Stimulated activated naive CD8-positive, alpha-beta T cell treated with anti-CD3 and anti-CD28 coated beads, Interleukin-15, amount 100 ng/mL, for 72 hours (primary cell): ENCODE measurements around the gene ALDH1A3.

Experiments used
- ATAC-seq: fragments of 150-1000 bp; cut with Tn5 transposase; 2 replicates; pipeline ENCODE4 v1.10.0; 2021; ENCODE audit warnings: mild to moderate bottlenecking, moderate library complexity
- DNase-seq, 2 donors: peaks; one replicate each; pipeline ENCODE4 v3.0.0; 2021 to 2022
- H3K27ac Mint-ChIP-seq, 2 donors: one replicate each; pipeline ENCODE4 v1.8.0; 2022; ENCODE audit warnings: mild to moderate bottlenecking in 2 of 2, mixed read lengths in 2 of 2, moderate library complexity in 2 of 2
- H3K27me3 Mint-ChIP-seq: one replicate; pipeline ENCODE4 v1.8.0; 2022; ENCODE audit warnings: mixed read lengths
- H3K4me1 Mint-ChIP-seq: one replicate; pipeline ENCODE4 v1.8.0; 2022; ENCODE audit warnings: mild to moderate bottlenecking, mixed read lengths
- H3K4me3 Mint-ChIP-seq, 2 donors: one replicate each; pipeline ENCODE4 v1.8.0; 2022; ENCODE audit warnings: mild to moderate bottlenecking in 2 of 2, mixed read lengths in 2 of 2, moderate library complexity in 1 of 2
- H3K9me3 Mint-ChIP-seq, 2 donors: one replicate each; pipeline ENCODE4 v1.8.0; 2022; ENCODE audit warnings: mixed read lengths in 2 of 2

ALDH1A3 gene

DNA sequence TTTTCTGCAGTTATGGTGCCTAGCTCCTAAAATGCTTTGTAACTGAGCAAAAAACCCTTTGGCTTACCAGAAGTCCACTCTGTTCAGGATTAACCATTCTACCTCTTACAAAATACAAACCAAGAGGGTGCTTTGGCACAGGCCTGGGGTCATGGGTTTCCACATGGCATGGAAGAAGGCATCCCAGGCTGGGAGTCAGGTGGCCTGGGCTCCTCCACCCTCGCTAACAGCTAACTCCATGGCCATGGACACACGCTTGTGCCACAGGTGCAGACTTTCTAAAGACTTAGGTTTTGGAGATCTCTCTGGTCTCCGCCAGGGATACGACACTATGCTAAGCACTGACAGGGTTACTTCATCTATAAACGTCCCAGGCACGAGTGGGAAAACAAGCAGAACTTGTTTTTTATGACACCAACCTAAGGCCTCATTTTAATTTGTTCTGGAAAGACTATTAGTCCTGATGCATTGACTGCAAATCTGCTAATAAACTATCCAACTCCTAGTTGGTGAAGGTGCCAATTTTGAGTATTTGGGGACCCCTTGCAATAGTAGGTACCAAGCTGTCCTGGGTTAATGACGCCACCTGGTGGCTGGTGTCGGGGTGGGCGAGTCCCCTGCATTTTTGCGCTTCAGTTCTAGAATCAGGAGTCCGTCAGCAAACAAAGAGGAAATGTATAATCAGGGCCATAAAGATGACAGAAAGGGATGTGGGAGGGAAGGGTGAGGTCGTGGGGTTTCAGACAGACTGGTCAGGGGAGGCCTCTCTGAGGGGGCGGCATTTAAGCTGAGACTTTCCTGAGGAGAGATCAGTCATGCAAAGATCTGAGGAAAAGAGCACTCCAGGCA, 10.3 kb upstream of the ALDH1A3 start:
- Mint-ChIP-seq H3K27ac (no peak overlapping the region), H3K27me3 (peaks cover 27% of the 10 kb centered on the region), H3K4me1 (no peaks in the 10 kb centered on the region), H3K9me3 (peaks cover 0 to 14% of the 10 kb centered on the region in 2 donors), H3K4me3 (no peak overlapping the region)
- ATAC-seq, result no peak
- DNase-seq, result peak in 1 of 2 donors; percentile 30

DNA sequence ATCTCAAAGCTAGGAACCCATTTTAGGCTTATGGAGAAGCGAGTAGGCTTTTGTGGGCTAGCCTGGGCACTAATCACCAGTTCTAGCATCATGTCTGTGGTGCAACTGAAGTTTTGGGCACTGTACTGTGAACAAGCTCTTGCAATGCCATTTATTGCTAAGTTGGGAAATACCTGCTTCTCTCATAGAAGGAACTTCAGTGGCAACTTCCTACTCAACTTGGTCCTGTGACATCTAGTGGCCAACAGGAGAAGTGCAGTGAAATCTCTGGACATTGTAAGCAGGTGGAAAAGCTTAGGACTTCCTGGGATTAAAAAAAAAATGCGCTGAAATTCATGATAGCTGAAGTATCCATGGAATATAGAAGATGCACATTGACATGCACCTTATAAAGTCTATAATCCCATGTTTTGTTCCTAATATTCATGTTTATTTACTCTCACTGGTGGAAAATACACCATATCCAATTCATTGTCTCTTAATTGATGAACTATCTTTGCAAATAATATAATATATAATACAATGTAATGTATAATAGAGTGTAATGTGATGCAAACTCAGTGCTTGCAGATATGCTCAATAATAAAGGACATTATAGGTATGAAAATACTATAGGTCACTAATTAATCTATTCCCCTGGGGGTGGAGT, 6.5 kb upstream of the ALDH1A3 start:
- Mint-ChIP-seq H3K4me1 (no peaks in the 10 kb centered on the region), H3K4me3 (no peak overlapping the region), H3K27ac (no peak overlapping the region), H3K27me3 (peaks cover 36% of the 10 kb centered on the region), H3K9me3 (peaks cover 0 to 14% of the 10 kb centered on the region in 2 donors)
- ATAC-seq, result peak; percentile 41
- peak; percentile 32 to 41 for DNase-seq

DNA sequence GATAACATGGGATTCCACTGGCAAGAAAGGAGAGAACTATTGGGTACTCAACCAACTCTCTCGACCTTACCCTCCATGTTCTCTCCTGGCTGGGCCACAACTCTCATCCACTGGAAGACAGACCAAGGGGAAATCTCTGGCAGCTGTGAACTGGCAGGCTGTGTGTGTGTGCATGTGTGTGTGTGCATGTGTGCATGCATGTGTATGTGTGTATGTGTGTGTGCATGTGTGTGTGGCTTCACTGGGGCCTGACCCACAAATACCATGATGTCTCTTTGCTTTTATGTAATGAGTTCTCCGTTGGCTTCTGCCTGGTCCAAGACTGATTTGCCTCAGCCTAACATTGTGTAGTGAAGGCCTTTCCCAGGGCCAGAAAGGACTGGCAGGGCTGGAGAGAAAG, 4.1 kb upstream of the ALDH1A3 start:
- Mint-ChIP-seq H3K9me3 (no peaks in the 10 kb centered on the region), H3K4me3 (no peak overlapping the region), H3K4me1 (peaks cover 4% of the 10 kb centered on the region), H3K27me3 (peaks cover 44% of the 10 kb centered on the region), H3K27ac (no peak overlapping the region)
- DNase-seq (no peak), ATAC-seq (no peak)

DNA sequence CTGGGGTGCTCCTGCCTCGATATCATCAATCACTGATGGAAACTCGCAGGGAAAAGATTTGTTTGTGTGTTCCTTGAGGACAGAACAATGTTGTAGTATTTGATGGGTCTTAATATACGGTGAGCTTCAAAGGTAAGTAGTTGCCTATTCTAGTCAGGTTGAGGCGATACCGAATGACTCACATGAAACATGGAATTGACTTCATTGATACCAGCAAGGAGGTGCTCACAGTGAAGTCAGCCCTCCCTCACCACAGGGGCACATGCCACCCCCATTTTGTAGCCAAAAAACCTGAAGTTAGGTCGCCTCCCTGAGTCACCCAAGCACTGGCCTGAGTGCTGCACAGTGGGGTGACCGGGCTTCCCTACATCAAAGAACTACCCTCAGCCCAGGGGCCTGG, 3.7 kb upstream of the ALDH1A3 start:
- H3K27me3 Mint-ChIP-seq, result peaks cover 49% of the 10 kb centered on the region

DNA sequence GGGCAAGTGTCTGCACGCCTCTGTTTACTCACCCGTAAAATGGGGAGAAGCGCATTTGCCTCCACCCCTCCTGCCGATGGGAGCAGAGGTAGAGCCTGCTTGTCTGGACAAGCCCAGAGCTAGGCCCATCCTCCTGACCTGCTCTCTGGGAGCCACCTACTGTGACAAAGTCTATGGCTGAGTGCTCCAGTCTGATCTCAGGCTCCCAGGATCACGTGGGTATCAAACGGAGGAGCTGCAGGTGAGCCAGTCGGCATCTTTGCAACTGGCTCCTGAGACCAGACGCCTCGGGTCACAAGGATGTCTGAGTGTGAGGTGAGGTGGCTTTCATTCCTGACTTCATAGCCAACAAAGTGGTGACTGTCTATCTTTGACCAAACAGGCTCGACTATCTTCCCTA, 2.1 kb upstream of the ALDH1A3 start:
- Mint-ChIP-seq H3K27ac (no peak overlapping the region), H3K9me3 (no peaks in the 10 kb centered on the region), H3K4me1 (peaks cover 8% of the 10 kb centered on the region), H3K27me3 (peaks cover 64% of the 10 kb centered on the region), H3K4me3 (no peak overlapping the region)
- ATAC-seq, result no peak
- DNase-seq, result no peak

More for the DNA sequence above, 3.7 kb upstream of the ALDH1A3 start:
- H3K9me3 Mint-ChIP-seq, result no peaks in the 10 kb centered on the region
- DNase-seq (no peak), ATAC-seq (no peak)
- H3K4me1 Mint-ChIP-seq, result peaks cover 8% of the 10 kb centered on the region
- no peak overlapping the region for H3K4me3 Mint-ChIP-seq
- no peak overlapping the region for H3K27ac Mint-ChIP-seq

DNA sequence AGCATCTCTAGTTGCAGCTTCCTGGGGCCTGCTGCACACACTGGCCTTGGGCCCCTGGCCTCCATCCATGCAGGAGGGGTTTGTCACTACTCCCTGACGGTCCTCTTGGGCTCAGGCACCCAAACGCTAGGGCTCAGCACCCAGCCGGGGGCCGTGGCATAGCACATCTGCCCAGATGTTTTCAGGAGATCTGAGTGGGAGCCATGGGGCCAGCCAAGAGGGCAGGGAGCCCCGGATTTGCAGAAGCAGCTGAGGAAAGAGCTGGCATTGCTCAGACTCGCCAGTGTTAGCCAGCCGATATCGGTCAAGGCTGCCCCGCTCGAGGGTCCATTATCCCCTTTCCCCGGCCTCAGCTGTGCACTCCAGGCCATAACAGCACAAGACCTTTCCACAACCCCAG, 1.5 kb upstream of the ALDH1A3 start:
- DNase-seq (no peak), ATAC-seq (no peak)
- H3K4me1 Mint-ChIP-seq, result peaks cover 8% of the 10 kb centered on the region
- H3K27ac Mint-ChIP-seq, result no peak overlapping the region
- H3K27me3 Mint-ChIP-seq, result peaks cover 70% of the 10 kb centered on the region
- H3K4me3 Mint-ChIP-seq, result peak overlapping the region in 1 of 2 donors; percentile 56
- H3K9me3 Mint-ChIP-seq, result no peaks in the 10 kb centered on the region

DNA sequence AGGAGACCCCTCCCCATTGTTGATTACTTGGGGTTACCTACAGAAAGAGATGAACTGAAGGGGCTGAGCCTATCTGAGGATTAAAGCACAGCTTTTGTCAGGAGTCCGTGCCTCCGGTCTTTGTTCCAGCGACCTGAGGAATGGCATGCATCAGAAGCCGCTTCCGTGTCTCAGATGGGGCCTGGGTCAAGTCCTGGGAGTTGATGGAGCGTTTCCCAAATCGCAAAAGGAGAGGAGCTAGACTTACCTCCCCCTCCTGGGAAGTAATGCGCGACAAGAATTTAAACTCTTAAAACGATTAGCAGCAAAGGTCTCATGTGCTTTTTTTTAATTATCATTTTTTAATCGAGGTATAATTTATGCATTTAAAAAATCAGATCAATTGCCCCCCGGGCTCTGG, 983 bp upstream of the ALDH1A3 start:
- Mint-ChIP-seq H3K4me3 (peak overlapping the region; percentile 56 to 61), H3K9me3 (no peaks in the 10 kb centered on the region), H3K4me1 (peaks cover 8% of the 10 kb centered on the region), H3K27ac (no peak overlapping the region), H3K27me3 (peaks cover 75% of the 10 kb centered on the region)
- ATAC-seq (no peak), DNase-seq (no peak)

DNA sequence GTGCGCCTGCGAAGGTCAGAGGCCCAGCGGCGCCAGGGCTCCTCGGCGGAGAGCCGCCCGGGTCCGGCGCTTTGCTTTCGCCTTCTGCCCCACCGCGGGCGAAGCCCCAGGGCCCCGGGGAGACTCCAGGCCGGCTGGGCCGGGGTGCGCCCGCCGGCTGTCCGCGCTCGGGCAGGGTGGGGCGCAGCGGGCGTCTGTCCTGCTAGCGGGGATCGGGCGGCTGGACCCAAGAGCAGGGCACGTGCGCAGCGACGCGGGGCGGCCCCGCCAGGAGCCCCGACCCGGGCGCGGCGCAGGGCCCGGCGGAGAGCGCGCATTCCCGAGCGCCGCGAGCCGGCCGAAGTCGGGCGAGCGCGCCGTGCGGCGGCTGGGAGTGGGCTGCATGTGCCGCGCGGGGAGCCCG, 569 bp upstream of the ALDH1A3 start:
- peaks cover 79% of the 10 kb centered on the region for H3K27me3 Mint-ChIP-seq
- no peaks in the 10 kb centered on the region for H3K9me3 Mint-ChIP-seq
- no peak overlapping the region for H3K4me3 Mint-ChIP-seq
- ATAC-seq (peak; percentile 7), DNase-seq (no peak)
- peaks cover 8% of the 10 kb centered on the region for H3K4me1 Mint-ChIP-seq
- no peak overlapping the region for H3K27ac Mint-ChIP-seq

DNA sequence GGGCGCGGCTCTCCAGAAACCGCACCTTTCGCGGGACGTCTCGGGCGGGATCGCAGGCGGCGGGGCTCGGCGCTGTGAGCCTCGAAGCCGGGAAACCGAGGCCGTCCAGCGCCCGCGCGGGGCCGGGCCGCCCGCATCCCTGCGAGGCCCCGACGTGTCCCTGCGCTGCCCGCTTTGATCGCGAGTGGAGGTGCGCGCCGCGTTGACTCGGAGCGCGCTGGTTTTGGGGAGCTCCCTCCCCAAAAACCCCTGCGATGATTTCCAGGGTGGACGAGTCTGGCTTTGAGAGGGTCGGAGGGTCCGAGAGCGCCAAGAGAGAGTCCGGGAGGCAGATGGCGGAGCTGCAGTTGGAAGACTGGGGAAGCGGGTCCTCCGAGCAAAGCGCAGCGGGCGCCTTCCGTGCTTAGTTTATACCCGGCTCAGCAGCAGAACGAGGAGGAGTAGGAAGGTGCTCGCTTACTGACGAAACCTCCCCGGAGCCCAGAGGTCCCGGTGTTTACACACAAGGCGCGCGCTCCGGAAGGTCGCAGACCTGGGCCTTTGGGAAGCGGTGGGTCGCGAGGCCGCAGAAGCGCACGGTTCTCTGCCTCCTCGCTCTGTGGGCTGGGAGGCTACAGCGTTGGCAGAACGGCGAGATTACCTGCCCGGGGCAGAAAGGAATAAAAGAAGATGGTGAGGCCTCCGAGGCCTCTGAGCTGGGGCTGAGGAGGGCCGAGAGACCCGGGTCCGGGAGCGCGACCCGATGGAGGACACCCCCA, 687 bp downstream of the ALDH1A3 start:
- Mint-ChIP-seq H3K4me1 (peaks cover 8% of the 10 kb centered on the region), H3K9me3 (no peaks in the 10 kb centered on the region), H3K27ac (no peak overlapping the region), H3K27me3 (peaks cover 89% of the 10 kb centered on the region), H3K4me3 (peak overlapping the region; percentile 2 to 66)
- no peak for DNase-seq
- no peak for ATAC-seq

DNA sequence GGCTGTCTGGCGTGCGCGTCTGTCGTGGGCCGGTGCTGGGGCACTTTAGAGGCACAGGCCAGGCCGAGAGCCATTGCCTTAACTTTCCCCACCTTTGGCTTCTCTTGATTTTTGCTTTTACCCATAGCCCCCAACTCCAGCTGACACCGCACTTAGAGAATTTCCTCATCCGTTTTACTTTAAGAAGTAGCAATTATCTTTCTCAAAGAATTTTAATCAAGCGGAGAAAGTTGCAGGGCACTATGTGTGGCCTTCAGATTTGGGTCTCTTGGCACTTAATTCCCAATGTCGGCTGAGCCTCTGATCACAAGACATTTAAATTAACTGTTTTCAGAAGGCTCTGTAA, 1.2 kb downstream of the ALDH1A3 start:
- Mint-ChIP-seq H3K9me3 (no peaks in the 10 kb centered on the region), H3K27me3 (peaks cover 89% of the 10 kb centered on the region), H3K4me3 (peak overlapping the region; percentile 2 to 66), H3K27ac (no peak overlapping the region), H3K4me1 (peaks cover 8% of the 10 kb centered on the region)
- ATAC-seq, result no peak
- DNase-seq, result no peak

DNA sequence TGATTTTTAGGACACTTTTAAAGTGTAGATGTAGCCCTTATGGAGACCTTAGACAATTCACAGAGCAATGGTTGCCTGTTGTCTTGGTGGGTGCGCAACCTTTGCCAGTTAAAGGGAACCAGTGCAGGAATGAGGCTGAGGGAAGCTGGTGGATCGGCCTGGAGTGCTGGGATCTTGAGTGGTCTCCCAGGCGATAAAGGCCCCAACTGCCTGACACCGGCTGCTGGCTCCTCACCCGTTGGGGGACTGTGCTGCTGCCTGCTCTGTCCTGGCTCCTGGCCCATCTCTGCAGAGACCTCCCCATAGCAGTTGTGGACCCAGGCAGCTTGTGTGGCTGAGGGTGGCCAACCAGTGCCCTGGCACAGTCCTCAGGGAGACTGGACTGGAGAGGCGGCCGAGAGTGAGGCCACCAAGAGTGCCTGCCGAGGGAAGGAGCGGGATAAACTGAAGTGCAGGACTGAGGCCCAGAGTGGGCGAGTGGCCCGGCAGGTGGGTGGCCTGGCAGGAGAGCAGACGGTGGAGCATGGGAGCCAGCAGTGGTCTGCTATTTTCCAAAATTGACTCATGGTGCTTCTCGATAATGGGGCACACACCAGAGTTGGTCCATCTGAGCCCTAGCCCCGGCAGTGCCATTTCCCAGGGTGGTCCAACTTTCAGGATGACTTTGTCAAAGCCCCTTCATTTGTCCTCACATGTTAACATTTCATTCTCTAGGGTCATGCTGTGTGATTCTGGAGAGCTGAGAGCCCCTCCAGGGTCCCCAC, 2.1 kb downstream of the ALDH1A3 start:
- Mint-ChIP-seq H3K27ac (no peak overlapping the region), H3K4me3 (no peak overlapping the region), H3K4me1 (peaks cover 8% of the 10 kb centered on the region), H3K9me3 (no peaks in the 10 kb centered on the region), H3K27me3 (peaks cover 91% of the 10 kb centered on the region)
- DNase-seq (no peak), ATAC-seq (no peak)

DNA sequence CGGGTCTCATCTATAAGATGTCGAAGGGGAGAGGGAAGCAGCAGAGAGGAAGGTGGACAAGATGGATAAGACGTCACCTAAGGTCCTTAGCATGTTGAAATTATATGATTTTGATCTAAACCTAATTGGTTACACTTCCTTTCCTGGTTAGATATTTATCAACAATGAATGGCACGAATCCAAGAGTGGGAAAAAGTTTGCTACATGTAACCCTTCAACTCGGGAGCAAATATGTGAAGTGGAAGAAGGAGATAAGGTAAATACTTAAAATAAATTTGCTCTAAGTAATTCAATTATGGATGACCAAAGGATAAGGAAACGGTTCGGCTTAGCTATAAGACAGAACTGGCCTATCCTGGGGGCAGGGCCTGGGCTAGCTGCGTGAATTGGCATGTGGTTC, 5.5 kb downstream of the ALDH1A3 start:
- Mint-ChIP-seq H3K4me1 (peaks cover 18% of the 10 kb centered on the region), H3K27ac (no peak overlapping the region), H3K4me3 (no peak overlapping the region), H3K9me3 (no peaks in the 10 kb centered on the region), H3K27me3 (peaks cover 87% of the 10 kb centered on the region)
- ATAC-seq, result no peak
- no peak for DNase-seq

DNA sequence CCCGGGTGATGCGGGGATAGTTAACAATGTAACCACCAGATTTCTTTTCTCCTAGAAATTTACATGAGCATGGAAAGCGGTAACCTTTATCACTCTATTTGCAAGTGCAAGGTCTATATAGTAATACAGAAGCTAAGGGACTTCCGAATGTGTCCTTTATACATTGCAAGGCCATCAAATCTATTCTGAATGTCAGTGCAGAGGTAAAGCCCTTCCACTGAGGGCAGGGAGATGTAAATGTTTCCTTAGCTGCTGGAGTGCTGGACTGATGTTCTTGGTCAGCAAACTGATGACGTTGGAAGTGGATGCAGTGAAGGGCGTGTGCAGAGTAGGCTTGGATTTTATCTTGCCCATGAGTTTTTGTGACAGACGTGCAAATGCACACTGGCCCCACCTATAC, 6.2 kb downstream of the ALDH1A3 start:
- DNase-seq, result no peak
- Mint-ChIP-seq H3K27me3 (peaks cover 87% of the 10 kb centered on the region), H3K9me3 (no peaks in the 10 kb centered on the region), H3K4me3 (no peak overlapping the region), H3K4me1 (peaks cover 13% of the 10 kb centered on the region), H3K27ac (no peak overlapping the region)
- no peak for ATAC-seq

DNA sequence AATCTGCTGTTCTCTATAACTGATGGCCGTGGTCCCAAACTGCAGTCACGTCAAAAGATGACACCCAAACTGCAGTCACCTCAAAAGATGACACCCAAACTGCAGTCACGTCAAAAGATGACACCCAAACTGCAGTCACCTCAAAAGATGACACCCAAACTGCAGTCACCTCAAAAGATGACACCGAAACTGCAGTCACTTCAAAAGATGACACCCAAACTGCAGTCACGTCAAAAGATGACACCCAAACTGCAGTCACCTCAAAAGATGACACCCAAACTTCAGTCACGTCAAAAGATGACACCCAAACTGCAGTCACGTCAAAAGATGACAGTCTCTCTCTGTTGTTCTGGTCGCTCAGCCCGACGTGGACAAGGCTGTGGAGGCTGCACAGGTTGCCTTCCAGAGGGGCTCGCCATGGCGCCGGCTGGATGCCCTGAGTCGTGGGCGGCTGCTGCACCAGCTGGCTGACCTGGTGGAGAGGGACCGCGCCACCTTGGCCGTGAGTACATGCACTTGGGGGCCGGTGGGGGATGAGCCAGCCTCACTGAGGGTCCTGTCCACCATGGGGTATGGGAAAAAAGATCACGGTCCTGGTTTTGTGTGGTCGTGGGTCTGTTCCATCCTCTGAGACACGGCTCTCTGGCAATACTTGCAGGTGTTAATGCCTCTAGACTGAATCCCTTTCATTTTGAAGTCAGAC, 7.7 kb downstream of the ALDH1A3 start:
- Mint-ChIP-seq H3K4me3 (no peak overlapping the region), H3K27me3 (peaks cover 87% of the 10 kb centered on the region), H3K27ac (no peak overlapping the region), H3K4me1 (peaks cover 17% of the 10 kb centered on the region), H3K9me3 (no peaks in the 10 kb centered on the region)
- ATAC-seq (no peak), DNase-seq (no peak)
